ENCODE results near the gene HSBP1. TPM values are rescaled to one million over a fixed set of nuclear protein-coding genes. Genes with fewer than 3 reads are reported as not detected.

The HSBP1 gene
- total RNA-seq, 4 donors from 2014 or later: 7.5 to 28.0 (median 8.7) TPM

DNA sequence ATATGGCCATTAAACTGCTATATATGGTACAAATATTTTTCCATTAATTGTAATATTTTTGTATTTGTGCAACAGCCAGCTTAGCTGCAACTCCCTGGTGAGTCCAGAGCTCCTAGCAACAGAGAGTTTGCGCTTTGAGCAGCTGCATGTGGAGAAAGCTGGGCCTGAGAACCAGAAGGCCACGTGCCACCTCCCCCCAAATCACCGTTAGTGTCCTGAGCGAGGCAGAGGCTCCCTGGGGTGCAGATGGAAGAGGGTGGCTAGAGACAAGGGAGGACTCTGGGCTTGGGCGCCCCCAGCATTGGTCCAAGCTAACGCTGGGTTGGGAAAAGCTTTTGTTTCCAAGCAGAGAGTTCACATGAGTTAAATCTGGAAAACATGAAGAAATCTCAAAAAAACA lies 41.6 kb downstream of the HSBP1 start:
- Histone ChIP-seq H3K9me3 (no peaks in the 10 kb centered on the region), H3K4me3 (no peak overlapping the region), H3K36me3 (no peaks in the 10 kb centered on the region), H3K4me1 (no peaks in the 10 kb centered on the region), H3K27me3 (no peaks in the 10 kb centered on the region), H3K27ac (no peak overlapping the region)
- TF ChIP-seq, protein P1, sequence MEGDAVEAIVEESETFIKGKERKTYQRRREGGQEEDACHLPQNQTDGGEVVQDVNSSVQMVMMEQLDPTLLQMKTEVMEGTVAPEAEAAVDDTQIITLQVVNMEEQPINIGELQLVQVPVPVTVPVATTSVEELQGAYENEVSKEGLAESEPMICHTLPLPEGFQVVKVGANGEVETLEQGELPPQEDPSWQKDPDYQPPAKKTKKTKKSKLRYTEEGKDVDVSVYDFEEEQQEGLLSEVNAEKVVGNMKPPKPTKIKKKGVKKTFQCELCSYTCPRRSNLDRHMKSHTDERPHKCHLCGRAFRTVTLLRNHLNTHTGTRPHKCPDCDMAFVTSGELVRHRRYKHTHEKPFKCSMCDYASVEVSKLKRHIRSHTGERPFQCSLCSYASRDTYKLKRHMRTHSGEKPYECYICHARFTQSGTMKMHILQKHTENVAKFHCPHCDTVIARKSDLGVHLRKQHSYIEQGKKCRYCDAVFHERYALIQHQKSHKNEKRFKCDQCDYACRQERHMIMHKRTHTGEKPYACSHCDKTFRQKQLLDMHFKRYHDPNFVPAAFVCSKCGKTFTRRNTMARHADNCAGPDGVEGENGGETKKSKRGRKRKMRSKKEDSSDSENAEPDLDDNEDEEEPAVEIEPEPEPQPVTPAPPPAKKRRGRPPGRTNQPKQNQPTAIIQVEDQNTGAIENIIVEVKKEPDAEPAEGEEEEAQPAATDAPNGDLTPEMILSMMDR (IDR thresholded peaks at IDR 0.05 in 4 of 5, conservative IDR thresholded peaks at IDR 0.05 in 1 of 5): no peak
- DNase-seq (no peak), ATAC-seq (no peak)
- intact Hi-C loops (cut with DNase I; ENCODE audit: low total_unique reads) (no loop called here), in situ Hi-C loops (cut with MboI; ENCODE audit: low sequenced_read_pairs in 4 of 4) (no loop called here)

DNA sequence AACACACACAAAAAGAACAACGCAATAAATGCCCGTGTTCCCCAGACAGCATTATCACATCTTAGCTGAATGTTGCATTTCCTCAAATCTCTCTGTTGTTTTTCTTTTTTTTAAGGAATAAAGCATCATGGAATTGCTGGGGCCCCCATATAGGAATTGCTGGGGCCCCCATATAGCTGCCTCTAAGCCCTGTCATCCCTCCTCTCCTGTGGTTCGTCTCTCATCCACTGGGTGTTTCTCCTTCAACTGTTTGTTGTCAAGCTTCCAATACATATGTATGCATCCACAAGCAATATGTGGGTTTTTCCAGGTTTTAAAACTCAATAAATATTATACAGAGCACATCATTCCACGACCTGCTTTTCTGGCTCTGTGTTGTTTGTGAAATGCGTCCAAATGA lies 43.2 kb downstream of the HSBP1 start:
- in situ Hi-C loops (cut with MboI; ENCODE audit: low sequenced_read_pairs in 4 of 4): no loop called here
- intact Hi-C loops (cut with DNase I; ENCODE audit: low total_unique reads): no loop called here
- H3K27ac ChIP-seq: no peak overlapping the region
- H3K36me3 ChIP-seq: no peaks in the 10 kb centered on the region
- no peak for TF ChIP-seq POLR2A (IDR thresholded peaks at IDR 0.05)
- TF ChIP-seq, protein P1 (IDR thresholded peaks at IDR 0.05 in 4 of 5, conservative IDR thresholded peaks at IDR 0.05 in 1 of 5): no peak
- no peaks in the 10 kb centered on the region for H3K27me3 ChIP-seq
- H3K4me1 ChIP-seq: no peaks in the 10 kb centered on the region
- no peak for ATAC-seq
- H3K4me3 ChIP-seq: no peak overlapping the region
- no peak for DNase-seq
- H3K9me3 ChIP-seq: no peaks in the 10 kb centered on the region

DNA sequence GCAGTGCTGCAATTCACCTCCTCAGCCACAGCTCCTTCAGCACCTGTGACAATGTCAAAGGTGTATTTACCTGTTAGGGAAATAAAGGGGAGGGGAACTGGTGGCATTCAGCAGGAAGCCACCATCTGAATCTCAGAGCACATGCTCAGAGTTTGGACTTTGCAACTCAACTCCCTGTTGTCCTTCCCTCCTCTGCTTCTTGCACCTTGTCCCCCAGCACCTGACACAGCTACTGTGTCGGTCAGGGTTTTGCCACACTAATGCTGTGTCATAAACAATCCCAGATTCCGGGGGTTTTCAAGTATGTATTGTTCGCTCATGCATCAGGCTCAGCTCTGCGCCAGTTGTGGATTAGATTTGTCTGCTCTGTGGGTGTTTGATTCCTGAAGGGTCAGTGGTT lies 43.7 kb downstream of the HSBP1 start:
- H3K27me3 ChIP-seq: no peaks in the 10 kb centered on the region
- ATAC-seq (no peak), DNase-seq (no peak)
- no peaks in the 10 kb centered on the region for H3K4me1 ChIP-seq
- no peaks in the 10 kb centered on the region for H3K36me3 ChIP-seq
- intact Hi-C loops (cut with DNase I; ENCODE audit: low total_unique reads) (no loop called here), in situ Hi-C loops (cut with MboI; ENCODE audit: low sequenced_read_pairs in 4 of 4) (no loop called here)
- H3K27ac ChIP-seq: no peak overlapping the region
- H3K4me3 ChIP-seq: no peak overlapping the region
- TF ChIP-seq POLR2A (IDR thresholded peaks at IDR 0.05): no peak
- TF ChIP-seq, protein P1 (IDR thresholded peaks at IDR 0.05 in 4 of 5, conservative IDR thresholded peaks at IDR 0.05 in 1 of 5): no peak
- no peaks in the 10 kb centered on the region for H3K9me3 ChIP-seq

DNA sequence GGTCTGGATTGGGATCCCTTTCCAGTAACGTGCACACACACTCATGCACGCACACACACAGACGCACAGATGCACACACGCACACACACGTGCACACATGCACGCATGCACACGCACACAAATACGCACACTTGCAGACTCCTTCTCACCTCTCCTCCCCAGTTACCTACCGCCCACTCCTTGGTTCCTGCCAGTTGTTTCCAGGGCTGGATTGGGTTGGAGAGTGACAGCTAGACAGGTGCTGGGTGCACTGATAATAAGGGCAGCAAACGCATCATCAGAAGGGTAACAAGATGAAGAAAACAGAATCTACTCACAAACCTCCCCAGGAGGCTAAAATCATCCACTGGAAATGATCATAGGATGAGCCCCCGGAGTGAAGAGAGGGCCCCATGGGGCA lies 45.0 kb downstream of the HSBP1 start:
- TF ChIP-seq POLR2A (IDR thresholded peaks at IDR 0.05): no peak
- in situ Hi-C loops (cut with MboI; ENCODE audit: low sequenced_read_pairs in 4 of 4): no loop called here
- intact Hi-C loops (cut with DNase I; ENCODE audit: low total_unique reads): no loop called here
- no peak for DNase-seq
- ATAC-seq: no peak
- H3K4me1 ChIP-seq: no peaks in the 10 kb centered on the region
- H3K27me3 ChIP-seq: no peaks in the 10 kb centered on the region
- no peaks in the 10 kb centered on the region for H3K9me3 ChIP-seq
- no peak overlapping the region for H3K4me3 ChIP-seq
- H3K27ac ChIP-seq: no peak overlapping the region
- no peaks in the 10 kb centered on the region for H3K36me3 ChIP-seq

DNA sequence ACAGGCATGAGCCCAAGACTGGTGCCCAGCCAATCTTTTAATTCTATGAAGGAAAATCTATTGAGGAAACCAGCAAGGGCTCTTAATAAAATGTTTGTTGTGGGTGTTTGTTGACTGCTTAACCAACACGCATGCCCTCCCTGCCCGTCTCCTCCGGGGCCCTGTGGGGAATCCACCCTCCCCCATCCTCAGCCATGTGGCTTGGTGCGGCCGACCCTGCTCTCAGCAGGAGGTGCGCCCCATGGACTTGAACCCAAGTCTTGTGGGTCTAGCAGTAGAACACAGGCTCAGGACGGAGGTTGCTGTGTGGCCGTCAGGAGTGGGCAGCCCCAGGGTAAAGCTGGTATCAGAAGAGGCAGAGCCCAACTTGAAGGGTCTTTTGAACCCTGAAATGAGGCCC lies 46.1 kb downstream of the HSBP1 start:
- Histone ChIP-seq H3K9me3 (no peaks in the 10 kb centered on the region), H3K27ac (no peak overlapping the region), H3K4me1 (no peaks in the 10 kb centered on the region), H3K27me3 (no peaks in the 10 kb centered on the region), H3K36me3 (no peaks in the 10 kb centered on the region), H3K4me3 (no peak overlapping the region)
- ATAC-seq: no peak
- intact Hi-C loops (cut with DNase I; ENCODE audit: low total_unique reads): no loop called here
- DNase-seq: no peak
- TF ChIP-seq POLR2A (IDR thresholded peaks at IDR 0.05): no peak
- TF ChIP-seq, protein P1 (IDR thresholded peaks at IDR 0.05 in 4 of 5, conservative IDR thresholded peaks at IDR 0.05 in 1 of 5): no peak
- in situ Hi-C loops (cut with MboI; ENCODE audit: low sequenced_read_pairs in 4 of 4): no loop called here

Data from gastrocnemius medialis (tissue), 4 donors.